AG04450 (cell line): ENCODE data around the gene SLC16A5. TPM values are rescaled to one million over a fixed set of nuclear protein-coding genes. Genes with fewer than 3 reads are reported as not detected.
"Not testable (repeated sequence)": the region's sequence is repeated elsewhere in the genome, so short reads cannot be mapped to it uniquely, and the experiment has no call there.

Experiments
- CTCF ChIA-PET: fragments of 300-600, 350-600 bp; formaldehyde crosslinking; extraction: SDS; loops from one replicate; lab custom pipeline; 2022; ENCODE audit warnings: antibody characterized with exemption, inconsistent platforms; lab: Charles Lee
- POLR2A ChIA-PET: fragments of 350-600 bp; formaldehyde crosslinking; extraction: SDS; loops from one replicate; lab custom pipeline; 2021; ENCODE audit warnings: antibody characterized with exemption, inconsistent platforms; lab: Yijun Ruan, JAX
- DNase-seq: peaks from one replicate; pipeline ENCODE4 v3.0.0-alpha.2; 2011; ENCODE audit warnings: low read depth, low spot score
- H3K27ac ChIP-seq: one replicate; pipeline ENCODE4 v1.5.1; 2012; ENCODE audit warnings: low read depth, low read length, control low read depth
- H3K27me3 ChIP-seq: one replicate; pipeline ENCODE4 v1.6.0; 2012; ENCODE audit warnings: low read length; ENCODE audit not compliant: control insufficient read depth, insufficient read depth
- H3K4me3 ChIP-seq: 2 replicates; pipeline ENCODE4 v1.5.1; 2011; ENCODE audit warnings: mild to moderate bottlenecking, low read depth, low read length, control low read depth
- H3K9me3 ChIP-seq: 2 replicates; pipeline ENCODE4 v1.5.1; 2012; ENCODE audit warnings: low read length; ENCODE audit not compliant: control insufficient read depth, insufficient read depth
- CTCF ChIP-seq: IDR thresholded peaks from 2 replicates; pipeline ENCODE4 v1.5.1; 2011; ENCODE audit warnings: low read depth, low read length, control low read depth, inconsistent platforms
- polyA minus RNA-seq: library from RNA; depleted of rRNA, polyadenylated mRNA; stranded (reverse); fragments of >200 nt; gene quantifications from 2 replicates; pipeline ENCODE4 v1.2.3, GENCODE V29; 2011; rRNA and poly(A)+ RNA removed
- polyA plus RNA-seq: library from polyadenylated mRNA; depleted of rRNA; stranded (reverse); fragments of >200 nt; gene quantifications from 2 replicates; pipeline ENCODE4 v1.2.3, GENCODE V29; 2011; rRNA removed

SLC16A5 gene
- 2.9 and 3.6 TPM in 2 replicates for polyA plus RNA-seq
- 3.6 and 4.4 TPM in 2 replicates for polyA minus RNA-seq

GRCh38 chr17:75087558-75088453 lies at the start of gene SLC16A5:
Gene SLC16A5 (plus strand): TSS chr17:75087954. CDS start chr17:75093637, 5,683 bp downstream.
- POLR2A ChIA-PET, result interaction anchor here (0.7 to 3.0 kb wide), 7 partner anchors 8 to 53 kb away, joined by 3 to 16 read pairs (median 3); partner anchors contain the start of gene ARMC7
- TF ChIP-seq CTCF, result no peak
- CTCF ChIA-PET, result interaction anchor here (1.5 to 2.4 kb wide), 3 partner anchors 18 to 28 kb away, joined by 5 to 8 read pairs (median 8); no protein-coding TSS in a partner anchor
- Histone ChIP-seq H3K27me3 (no peaks in the 10 kb centered on the region), H3K4me3 (peak within 1 kb of the TSS; percentile 61), H3K27ac (peak within 1 kb of the TSS; percentile 75), H3K9me3 (no peaks in the 10 kb centered on the region; the same call in 1 of the 2 replicates)
- DNase-seq, result no peak

- TF ChIP-seq CTCF, result no peak
- DNase-seq, result no peak
- Histone ChIP-seq H3K27ac (no peak overlapping the region), H3K4me3 (no peak overlapping the region), H3K9me3 (peaks cover 7% of the 10 kb centered on the region; the same call in 1 of the 2 replicates), H3K27me3 (no peaks in the 10 kb centered on the region)
- ChIA-PET CTCF (no interaction called here), POLR2A (no interaction called here)
Observed at GRCh38 chr17:75039238-75039637, 48.5 kb upstream of the SLC16A5 start.

DNA sequence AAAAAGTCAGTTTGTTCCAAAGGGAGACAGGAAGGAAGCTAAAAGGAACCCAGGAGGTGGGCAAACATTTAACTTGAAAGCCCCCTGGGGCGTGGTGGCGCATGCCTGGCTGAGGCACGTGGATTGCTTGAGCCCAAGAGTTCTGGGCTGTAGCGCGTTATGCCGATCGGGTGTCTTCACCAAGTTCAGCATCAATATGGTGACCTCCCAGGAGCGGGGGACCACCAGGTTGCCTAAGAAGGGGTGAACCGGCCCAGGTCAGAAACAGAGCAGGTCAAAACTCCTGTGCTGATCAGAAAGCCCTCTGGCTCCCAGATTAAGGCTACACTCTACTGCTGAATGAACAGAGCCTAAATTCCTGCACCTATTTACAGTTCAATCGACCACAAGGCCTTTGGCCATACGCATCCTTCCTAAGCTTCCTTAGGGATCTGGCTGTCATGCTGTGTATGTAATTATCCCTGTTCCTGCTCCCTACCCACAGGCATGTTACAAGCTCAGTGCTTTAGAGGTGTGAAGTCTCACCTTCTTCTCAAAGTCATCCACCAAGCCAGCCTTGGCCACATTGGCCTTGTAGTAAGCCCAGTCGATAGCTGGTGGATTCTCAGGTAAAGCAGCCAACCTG lies 46.0 kb upstream of the SLC16A5 start:
- POLR2A ChIA-PET, result interaction anchor here (0.7 kb wide), 1 partner anchor 248 kb away, joined by 3 read pairs; no protein-coding TSS in a partner anchor
- no peaks in the 10 kb centered on the region for H3K27me3 ChIP-seq
- TF ChIP-seq CTCF, result no peak
- CTCF ChIA-PET, result interaction anchor here (0.9 to 1.9 kb wide), 2 partner anchors 18 to 72 kb away, joined by 3 to 6 read pairs; no protein-coding TSS in a partner anchor
- no peaks in the 10 kb centered on the region; the same call in 1 of the 2 replicates for H3K9me3 ChIP-seq
- H3K27ac ChIP-seq, result no peak overlapping the region
- DNase-seq, result no peak
- no peak overlapping the region for H3K4me3 ChIP-seq

GRCh38 chr17:75043789-75044188 lies 44.0 kb upstream of the SLC16A5 start:
- H3K9me3 ChIP-seq, H3K27me3 ChIP-seq, CTCF ChIA-PET, H3K27ac ChIP-seq, POLR2A ChIA-PET, H3K4me3 ChIP-seq, DNase-seq: not testable (repeated sequence)

DNA sequence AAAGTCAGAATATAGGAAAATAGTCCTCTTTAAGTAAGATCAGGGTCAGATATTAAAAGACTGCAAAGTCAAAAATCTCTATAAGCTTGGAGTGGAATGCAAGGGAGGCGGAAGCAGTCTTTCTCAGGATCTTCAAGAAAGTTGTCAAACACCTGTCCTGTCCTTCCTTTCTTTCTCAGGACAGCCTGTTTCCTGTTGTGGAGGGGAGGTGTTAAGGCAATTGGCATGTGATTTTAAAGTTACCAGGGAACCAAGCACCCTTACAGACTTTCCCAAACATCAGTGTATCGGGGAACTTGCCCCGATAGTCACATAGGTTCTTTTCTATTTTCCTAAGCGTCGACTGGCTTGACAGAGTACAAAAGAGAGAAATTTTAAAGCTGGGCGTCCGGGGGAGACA lies 43.0 kb upstream of the SLC16A5 start:
- ChIA-PET CTCF (no interaction called here), POLR2A (no interaction called here)
- TF ChIP-seq CTCF, result no peak
- Histone ChIP-seq H3K27me3 (no peaks in the 10 kb centered on the region), H3K27ac (no peak overlapping the region), H3K4me3 (no peak overlapping the region), H3K9me3 (no peaks in the 10 kb centered on the region; the same call in 1 of the 2 replicates)
- no peak for DNase-seq

GRCh38 chr17:75045946-75046406 lies 41.8 kb upstream of the SLC16A5 start:
- DNase-seq, H3K9me3 ChIP-seq, CTCF ChIA-PET, H3K27me3 ChIP-seq: not testable (repeated sequence)
- Histone ChIP-seq H3K27ac (peak overlapping the region; percentile 97), H3K4me3 (peak overlapping the region; percentile 98)
- POLR2A ChIA-PET, result interaction anchor here (1.0 kb wide), 1 partner anchor 11 kb away, joined by 7 read pairs; no protein-coding TSS in a partner anchor
